Suprapubic skin (tissue), 4 donors: Measurements from ENCODE around the gene AGAP3. TPM values are rescaled to one million over a fixed set of nuclear protein-coding genes. Genes with fewer than 3 reads are reported as not detected.

Experiments used
- DNase-seq, 2 donors: peaks; one replicate each; pipeline ENCODE4 v3.0.0-alpha.2; 2019; ENCODE audit warnings: low spot score in 2 of 2
- H3K27ac ChIP-seq: fragments of 200-600 bp; sonication (generic); one replicate; pipeline ENCODE4 v1.5.1; 2019
- H3K27me3 ChIP-seq: fragments of 200-600 bp; sonication (generic); one replicate; pipeline ENCODE4 v1.5.1; 2019
- H3K36me3 ChIP-seq: fragments of 200-600 bp; sonication (generic); one replicate; pipeline ENCODE4 v1.5.1; 2019
- H3K4me1 ChIP-seq: fragments of 200-600 bp; sonication (generic); one replicate; pipeline ENCODE4 v1.5.1; 2019
- H3K4me3 ChIP-seq: fragments of 200-600 bp; sonication (generic); one replicate; pipeline ENCODE4 v1.5.1; 2019; ENCODE audit warnings: mild to moderate bottlenecking
- H3K9me3 ChIP-seq: fragments of 200-600 bp; sonication (generic); one replicate; pipeline ENCODE4 v1.5.1; 2019
- CTCF ChIP-seq, 2 donors: fragments of 200-600 bp in 1 of 2; fragments of 450-650 bp in 1 of 2; sonication (generic) in 1 of 2; IDR thresholded peaks; one replicate each; pipeline ENCODE4 v1.5.1; 2016 to 2019; ENCODE audit warnings: antibody characterized with exemption in 2 of 2, mild to moderate bottlenecking in 1 of 2, moderate library complexity in 1 of 2
- EP300 ChIP-seq: sonication (generic); formaldehyde crosslinking; IDR thresholded peaks from one replicate; pipeline ENCODE4 v1.6.1; 2017; ENCODE audit warnings: antibody characterized with exemption
- POLR2A ChIP-seq, 2 donors: fragments of 450-650 bp; IDR thresholded peaks; one replicate each; pipeline ENCODE4 v1.6.1; 2017; ENCODE audit warnings: antibody characterized with exemption in 2 of 2, mild to moderate bottlenecking in 2 of 2, moderate library complexity in 2 of 2
- POLR2AphosphoS5 ChIP-seq, 3 donors: sonication (generic); formaldehyde crosslinking; IDR thresholded peaks; one replicate each; pipeline ENCODE4 v1.6.1; 2017; ENCODE audit warnings: antibody characterized with exemption in 3 of 3
- WGBS: methylation state at CpG from one replicate; pipeline ENCODE4 v1.1.5; 2018; 5-methylcytosine and 5-hydroxymethylcytosine counted together
- total RNA-seq, 4 donors: library from RNA; depleted of rRNA; stranded (reverse); fragments of >200 nt; gene quantifications; one replicate each; pipeline ENCODE4 v1.1.0, GENCODE V29; 2016

Gene AGAP3
- total RNA-seq, 4 donors from 2014 or later: 126 to 162 (median 134) TPM

DNA sequence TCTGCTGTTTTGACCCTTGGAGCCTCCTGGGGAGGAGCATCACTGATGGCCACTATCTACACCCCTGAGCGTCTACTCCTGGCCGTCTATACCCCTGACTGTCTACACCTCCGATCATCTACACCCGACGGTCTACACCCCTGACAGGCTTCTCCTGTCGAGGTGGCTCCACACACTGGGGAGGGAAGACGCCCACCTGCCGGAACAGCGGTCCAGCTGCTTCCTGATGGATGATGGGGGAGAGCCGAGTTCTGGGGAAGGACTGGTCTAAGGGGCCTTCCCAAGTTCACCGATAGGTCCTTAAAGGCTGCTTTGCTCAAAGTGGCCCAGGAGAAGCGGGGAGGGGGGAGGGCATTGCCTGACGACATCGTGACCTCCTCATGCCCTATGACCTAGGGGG, 41.9 kb downstream of the AGAP3 start:
- H3K4me1 ChIP-seq: peaks cover 31% of the 10 kb centered on the region
- TF ChIP-seq CTCF (IDR thresholded peaks at IDR 0.05): no peak
- no peak for TF ChIP-seq POLR2AphosphoS5 (IDR thresholded peaks at IDR 0.05)
- TF ChIP-seq POLR2A (IDR thresholded peaks at IDR 0.05): no peak
- 84% methylated on average over 14 of the region's 14 CpGs for WGBS
- peaks cover 78% of the 10 kb centered on the region for H3K36me3 ChIP-seq
- no peak for DNase-seq
- H3K27me3 ChIP-seq: no peaks in the 10 kb centered on the region
- H3K4me3 ChIP-seq: no peak overlapping the region
- H3K27ac ChIP-seq: no peak overlapping the region
- no peaks in the 10 kb centered on the region for H3K9me3 ChIP-seq

DNA sequence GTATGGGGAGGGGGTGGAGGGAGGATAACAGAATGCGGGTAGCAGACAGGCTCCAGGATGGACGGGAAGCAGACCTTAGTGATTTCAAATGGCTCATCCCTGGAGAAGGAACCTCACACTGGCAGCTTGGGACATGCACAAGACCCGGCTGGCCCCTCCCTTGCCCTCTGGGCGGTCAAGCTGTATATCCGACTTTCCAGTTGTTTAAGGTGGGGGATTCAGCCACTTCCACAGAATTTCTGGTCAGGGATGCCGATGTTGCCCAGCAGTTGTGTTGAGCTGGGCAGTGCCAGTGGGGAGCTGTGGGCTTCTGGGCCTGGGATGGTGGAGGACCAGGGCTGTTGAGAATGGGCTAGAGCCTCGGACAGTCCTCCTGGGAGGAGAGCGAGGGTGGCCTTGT, 42.4 kb downstream of the AGAP3 start:
- Histone ChIP-seq H3K9me3 (no peaks in the 10 kb centered on the region), H3K4me3 (no peak overlapping the region), H3K27ac (no peak overlapping the region), H3K4me1 (peaks cover 31% of the 10 kb centered on the region), H3K27me3 (no peaks in the 10 kb centered on the region), H3K36me3 (peaks cover 79% of the 10 kb centered on the region)
- DNase-seq: no peak
- 82% methylated on average over 8 of the region's 8 CpGs for WGBS
- no peak for TF ChIP-seq CTCF (IDR thresholded peaks at IDR 0.05)
- no peak for TF ChIP-seq POLR2A (IDR thresholded peaks at IDR 0.05)
- TF ChIP-seq EP300: no peak
- no peak for TF ChIP-seq POLR2AphosphoS5 (IDR thresholded peaks at IDR 0.05)

GRCh38 chr7:151129117-151129959, 43.1 kb downstream of the AGAP3 start:
- H3K36me3 ChIP-seq: peaks cover 82% of the 10 kb centered on the region
- no peak for DNase-seq
- no peak overlapping the region for H3K27ac ChIP-seq
- TF ChIP-seq POLR2A (IDR thresholded peaks at IDR 0.05) (no peak), POLR2AphosphoS5 (IDR thresholded peaks at IDR 0.05) (no peak), EP300 (no peak), CTCF (IDR thresholded peaks at IDR 0.05) (no peak)
- H3K27me3 ChIP-seq: no peaks in the 10 kb centered on the region
- WGBS: 79% methylated on average over 16 of the region's 28 CpGs
- peaks cover 28% of the 10 kb centered on the region for H3K4me1 ChIP-seq
- no peak overlapping the region for H3K4me3 ChIP-seq
- H3K9me3 ChIP-seq: no peaks in the 10 kb centered on the region

DNA sequence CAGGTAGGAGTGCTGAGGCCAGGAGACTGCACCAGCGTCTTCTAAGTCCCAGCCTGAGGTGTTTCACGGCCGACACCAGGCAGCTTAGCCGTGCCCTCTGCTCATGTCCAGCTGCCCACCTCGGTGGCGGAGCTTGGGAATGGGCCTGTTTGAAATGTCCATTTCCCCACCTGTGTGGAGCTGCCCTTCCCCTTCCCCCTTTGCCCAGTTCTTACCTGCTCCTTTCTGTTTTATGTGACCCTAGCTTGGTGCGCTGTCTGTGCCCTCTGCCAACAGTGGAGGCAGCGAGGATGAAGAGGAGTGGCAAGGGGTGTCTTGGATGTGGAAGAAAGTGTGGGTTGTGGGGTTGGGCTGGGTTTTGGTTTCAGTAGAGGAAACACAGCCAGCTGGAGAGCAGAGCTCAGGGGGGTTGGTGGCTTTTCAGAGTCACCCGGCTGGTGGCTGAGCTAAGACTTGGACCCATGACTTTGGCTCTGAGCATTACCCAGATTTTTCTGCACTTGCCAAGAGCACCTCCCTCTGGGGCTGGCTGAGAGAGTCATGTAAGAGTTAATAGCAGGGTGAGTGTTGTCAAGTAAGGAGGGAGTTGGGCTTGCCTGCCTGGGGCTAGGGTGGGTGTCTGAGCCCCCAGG, 43.8 kb downstream of the AGAP3 start:
- H3K27me3 ChIP-seq: no peaks in the 10 kb centered on the region
- H3K36me3 ChIP-seq: peaks cover 84% of the 10 kb centered on the region
- H3K27ac ChIP-seq: no peak overlapping the region
- no peak for DNase-seq
- peaks cover 20% of the 10 kb centered on the region for H3K4me1 ChIP-seq
- H3K9me3 ChIP-seq: no peaks in the 10 kb centered on the region
- WGBS: 83% methylated on average over 9 of the region's 9 CpGs
- H3K4me3 ChIP-seq: no peak overlapping the region
- no peak for TF ChIP-seq EP300
- TF ChIP-seq POLR2A (IDR thresholded peaks at IDR 0.05): no peak
- TF ChIP-seq CTCF (IDR thresholded peaks at IDR 0.05): no peak
- TF ChIP-seq POLR2AphosphoS5 (IDR thresholded peaks at IDR 0.05): no peak

- WGBS: 70% methylated on average over 17 of the region's 17 CpGs
- Histone ChIP-seq H3K27me3 (no peaks in the 10 kb centered on the region), H3K4me1 (peaks cover 14% of the 10 kb centered on the region), H3K27ac (no peak overlapping the region), H3K36me3 (peaks cover 90% of the 10 kb centered on the region), H3K4me3 (no peak overlapping the region), H3K9me3 (no peaks in the 10 kb centered on the region)
- TF ChIP-seq POLR2A (IDR thresholded peaks at IDR 0.05) (no peak), POLR2AphosphoS5 (IDR thresholded peaks at IDR 0.05) (no peak), EP300 (no peak), CTCF (IDR thresholded peaks at IDR 0.05) (no peak)
- no peak for DNase-seq
These were observed 44.5 kb downstream of the AGAP3 start for GRCh38 chr7:151130741-151131157.
